Tibial nerve (tissue), 3 donors: ENCODE results near the gene LGSN.

Experiments
- CTCF ChIP-seq, 5 experiments: fragments of 200-600 bp in 3 of 5; fragments of 450-650 bp in 2 of 5; sonication (generic) in 3 of 5; IDR thresholded peaks; one replicate each; pipeline ENCODE4 v1.5.1; 2016 to 2019; ENCODE audit warnings: antibody characterized with exemption in 5 of 5, mild to moderate bottlenecking in 3 of 5, moderate library complexity in 2 of 5
- POLR2A ChIP-seq, 2 donors: fragments of 450-650 bp; IDR thresholded peaks; one replicate each; pipeline ENCODE4 v1.6.1; 2017; ENCODE audit warnings: antibody characterized with exemption in 2 of 2, mild to moderate bottlenecking in 2 of 2, moderate library complexity in 2 of 2

DNA sequence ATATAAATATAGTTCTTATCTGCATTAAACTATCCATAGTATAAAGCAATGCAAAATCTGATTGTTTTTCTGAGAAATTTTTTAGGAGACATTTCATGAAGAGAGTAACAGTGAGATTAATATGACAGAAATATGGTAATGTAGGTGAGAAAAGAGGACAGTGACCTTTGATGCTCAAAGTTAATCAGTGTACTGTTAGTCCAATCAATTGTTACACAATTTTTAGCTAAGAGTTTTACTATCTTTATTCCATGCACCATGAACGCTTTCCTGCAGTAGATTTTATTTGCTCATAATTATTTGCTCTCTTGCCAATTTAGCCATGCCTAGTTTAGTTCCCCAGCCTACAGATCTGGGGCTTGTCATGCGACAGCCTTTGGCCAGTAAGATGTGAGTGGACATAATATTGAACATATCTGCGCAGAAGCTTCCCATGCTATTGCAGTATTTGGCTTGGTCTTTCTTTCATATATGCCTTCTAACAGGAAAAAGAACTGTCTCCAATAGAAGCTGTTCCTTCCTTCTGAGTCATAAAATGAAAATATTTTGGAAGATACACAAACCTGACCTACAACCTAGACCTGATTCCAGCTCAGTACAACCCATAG is 69.8 kb downstream of the LGSN start:
- TF ChIP-seq CTCF (IDR thresholded peaks at IDR 0.05) (no peak), POLR2A (IDR thresholded peaks at IDR 0.05) (no peak)
